Neural cell (in vitro differentiated cells): ENCODE data around the gene TULP4.

Experiments used
- EP300 ChIP-seq: fragments of 450-650 bp; conservative IDR thresholded peaks from 2 replicates; pipeline ENCODE4 v1.6.1; 2014; ENCODE audit warnings: antibody characterized with exemption, mild to moderate bottlenecking, moderate library complexity; ENCODE audit not compliant: poor library complexity, severe bottlenecking
- EZH2 ChIP-seq: fragments of 200-600, 300-800 bp; shearing (Covaris generic), sonication (generic); IDR thresholded peaks from 2 replicates; pipeline ENCODE4 v1.6.1; 2014; ENCODE audit warnings: antibody characterized with exemption, low read length, borderline replicate concordance, mild to moderate bottlenecking; ENCODE audit not compliant: insufficient read depth, poor library complexity, severe bottlenecking
- RAD21 ChIP-seq: fragments of 450-650 bp; conservative IDR thresholded peaks from 2 replicates; pipeline ENCODE4 v1.6.1; 2014; ENCODE audit warnings: antibody characterized with exemption, mild to moderate bottlenecking, moderate library complexity
- TAF1 ChIP-seq: IDR thresholded peaks from 2 replicates; pipeline ENCODE4 v1.6.1; 2012; ENCODE audit warnings: low read depth
- TF ChIP-seq, protein P1 (sequence below): IDR thresholded peaks from 2 replicates; pipeline ENCODE4 v1.6.1; 2012; ENCODE audit warnings: borderline replicate concordance

DNA sequence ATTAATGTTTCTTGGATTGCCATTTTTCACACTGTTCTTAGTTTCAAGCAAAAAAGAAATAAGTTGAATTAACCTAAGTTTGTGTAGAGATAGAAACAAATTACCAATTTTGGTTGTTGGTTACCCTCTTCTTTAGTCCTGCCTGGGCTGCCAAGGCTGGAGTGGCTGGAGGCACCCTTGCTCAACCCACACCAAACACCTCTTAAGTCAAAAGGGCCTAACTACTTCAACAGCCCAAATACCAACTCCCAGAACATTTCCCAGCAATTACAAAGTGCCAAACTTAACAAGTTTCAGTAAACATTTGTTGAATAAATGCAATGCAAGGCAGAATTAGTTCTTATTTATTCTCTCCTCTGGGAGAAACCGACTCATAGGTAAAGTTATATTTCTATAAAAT is 209.5 kb downstream of the TULP4 start:
- TF ChIP-seq EP300: no peak
- TF ChIP-seq RAD21: no peak
- no peak for TF ChIP-seq EZH2
- TF ChIP-seq, protein P1, sequence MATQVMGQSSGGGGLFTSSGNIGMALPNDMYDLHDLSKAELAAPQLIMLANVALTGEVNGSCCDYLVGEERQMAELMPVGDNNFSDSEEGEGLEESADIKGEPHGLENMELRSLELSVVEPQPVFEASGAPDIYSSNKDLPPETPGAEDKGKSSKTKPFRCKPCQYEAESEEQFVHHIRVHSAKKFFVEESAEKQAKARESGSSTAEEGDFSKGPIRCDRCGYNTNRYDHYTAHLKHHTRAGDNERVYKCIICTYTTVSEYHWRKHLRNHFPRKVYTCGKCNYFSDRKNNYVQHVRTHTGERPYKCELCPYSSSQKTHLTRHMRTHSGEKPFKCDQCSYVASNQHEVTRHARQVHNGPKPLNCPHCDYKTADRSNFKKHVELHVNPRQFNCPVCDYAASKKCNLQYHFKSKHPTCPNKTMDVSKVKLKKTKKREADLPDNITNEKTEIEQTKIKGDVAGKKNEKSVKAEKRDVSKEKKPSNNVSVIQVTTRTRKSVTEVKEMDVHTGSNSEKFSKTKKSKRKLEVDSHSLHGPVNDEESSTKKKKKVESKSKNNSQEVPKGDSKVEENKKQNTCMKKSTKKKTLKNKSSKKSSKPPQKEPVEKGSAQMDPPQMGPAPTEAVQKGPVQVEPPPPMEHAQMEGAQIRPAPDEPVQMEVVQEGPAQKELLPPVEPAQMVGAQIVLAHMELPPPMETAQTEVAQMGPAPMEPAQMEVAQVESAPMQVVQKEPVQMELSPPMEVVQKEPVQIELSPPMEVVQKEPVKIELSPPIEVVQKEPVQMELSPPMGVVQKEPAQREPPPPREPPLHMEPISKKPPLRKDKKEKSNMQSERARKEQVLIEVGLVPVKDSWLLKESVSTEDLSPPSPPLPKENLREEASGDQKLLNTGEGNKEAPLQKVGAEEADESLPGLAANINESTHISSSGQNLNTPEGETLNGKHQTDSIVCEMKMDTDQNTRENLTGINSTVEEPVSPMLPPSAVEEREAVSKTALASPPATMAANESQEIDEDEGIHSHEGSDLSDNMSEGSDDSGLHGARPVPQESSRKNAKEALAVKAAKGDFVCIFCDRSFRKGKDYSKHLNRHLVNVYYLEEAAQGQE: no peak
- no peak for TF ChIP-seq TAF1
